SKM-1 (cell line): Measurements from ENCODE around the gene IDH3A.

Source experiments
- DNase-seq: peaks from one replicate; lab custom pipeline; 2025; ENCODE audit not compliant: unreplicated experiment; lab: John Stamatoyannopoulos, UW

The IDH3A gene

GRCh38 chr15:78216276-78217104 lies 67.3 kb downstream of the IDH3A start:
- no peak for DNase-seq

DNA sequence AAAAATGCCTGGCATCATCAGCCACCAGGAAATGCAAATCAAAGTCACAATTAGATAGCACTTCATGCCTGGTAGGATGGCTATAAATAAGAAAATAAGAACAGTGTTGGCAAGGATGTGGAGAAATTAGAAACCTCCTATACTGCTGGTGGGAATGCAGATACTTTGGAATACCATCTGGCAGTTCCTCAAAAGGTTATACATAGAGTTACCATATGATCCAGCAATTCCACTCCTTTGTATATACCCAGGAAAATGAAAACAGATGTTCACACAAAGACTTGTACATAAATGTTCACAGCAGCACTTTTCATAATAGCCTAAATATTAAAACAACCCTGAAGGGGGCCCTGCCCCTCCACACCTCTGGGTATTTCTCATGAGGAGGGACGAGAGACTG lies 71.6 kb downstream of the IDH3A start:
- no peak for DNase-seq
